Measurements from ENCODE around the gene DAAM1. TPM values are rescaled to one million over a fixed set of nuclear protein-coding genes. Genes with fewer than 3 reads are reported as not detected.

The DAAM1 gene
- polyA plus RNA-seq, 3 donors = 10.1 to 20.2 (median 18.4) TPM

DNA sequence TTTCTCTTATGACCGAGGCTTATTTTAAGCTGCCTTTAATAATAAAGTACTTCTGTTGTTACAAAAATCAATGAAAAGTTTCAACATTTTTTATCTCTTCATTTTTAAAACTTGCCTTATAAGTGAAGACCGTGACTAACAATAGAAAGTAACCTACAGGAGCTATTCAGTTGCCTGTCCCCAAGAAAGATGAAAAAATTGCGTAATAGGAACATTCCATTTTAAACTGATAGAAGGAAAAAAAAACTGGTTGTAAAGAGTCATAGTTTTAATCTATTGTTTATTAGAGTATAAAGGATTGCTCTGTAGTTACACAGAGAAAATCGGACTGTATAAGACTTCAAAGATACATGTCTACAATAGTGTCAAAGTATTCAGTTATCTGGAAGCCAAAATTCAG lies 83.3 kb downstream of the DAAM1 start:
- 59 to 73% (median 72%) methylated on average over 4 of the region's 4 CpGs for WGBS, 3 donors
- H3K27ac ChIP-seq (ENCODE audit: low read depth, low read length) = no peak overlapping the region

GRCh38 chr14:59272633-59273032 lies 84.2 kb downstream of the DAAM1 start:
- H3K27ac ChIP-seq (ENCODE audit: low read depth, low read length) = no peak overlapping the region

- 75 to 88% (median 79%) methylated on average over 4 of the region's 4 CpGs for WGBS, 3 donors
- H3K27ac ChIP-seq (ENCODE audit: low read depth, low read length) = no peak overlapping the region
These were observed 85.3 kb downstream of the DAAM1 start for GRCh38 chr14:59273737-59274136.

- no peak overlapping the region for H3K27ac ChIP-seq (ENCODE audit: low read depth, low read length)
- 44 to 72% (median 62%) methylated on average over 3 of the region's 3 CpGs for WGBS, 3 donors
These were observed 86.5 kb downstream of the DAAM1 start for GRCh38 chr14:59274991-59275391.

- H3K27ac ChIP-seq (ENCODE audit: low read depth, low read length) = no peak overlapping the region
These were observed 87.2 kb downstream of the DAAM1 start for GRCh38 chr14:59275668-59276067.

DNA sequence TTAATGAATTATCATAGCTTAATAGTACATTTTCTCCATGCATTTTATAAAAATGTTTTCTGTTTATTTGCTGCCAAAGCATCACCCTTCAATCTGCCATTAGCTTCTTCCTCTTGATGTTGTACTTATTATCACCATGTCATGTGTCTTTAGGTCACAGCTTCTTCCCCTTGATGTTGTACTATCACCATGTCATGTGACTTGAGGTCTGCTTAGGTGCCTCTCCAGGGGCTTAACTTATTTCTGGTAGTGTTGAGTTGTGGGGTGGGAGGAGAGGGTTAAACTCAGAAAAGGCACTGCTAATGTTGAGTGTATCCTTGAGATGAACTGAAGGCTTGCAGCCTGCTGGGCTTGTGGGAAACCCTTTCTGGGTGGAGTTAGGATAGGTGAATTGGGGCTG lies 87.8 kb downstream of the DAAM1 start:
- no peak overlapping the region for H3K27ac ChIP-seq (ENCODE audit: low read depth, low read length)

- WGBS, 3 donors = 88 to 96% (median 91%) methylated on average over 2 of the region's 2 CpGs
- H3K27ac ChIP-seq (ENCODE audit: low read depth, low read length) = no peak overlapping the region
These were observed 89.2 kb downstream of the DAAM1 start for GRCh38 chr14:59277659-59278058.

- H3K27ac ChIP-seq (ENCODE audit: low read depth, low read length) = no peak overlapping the region
- 72 to 82% (median 80%) methylated on average over 2 of the region's 2 CpGs for WGBS, 3 donors
These were observed 89.6 kb downstream of the DAAM1 start for GRCh38 chr14:59278111-59278510.

DNA sequence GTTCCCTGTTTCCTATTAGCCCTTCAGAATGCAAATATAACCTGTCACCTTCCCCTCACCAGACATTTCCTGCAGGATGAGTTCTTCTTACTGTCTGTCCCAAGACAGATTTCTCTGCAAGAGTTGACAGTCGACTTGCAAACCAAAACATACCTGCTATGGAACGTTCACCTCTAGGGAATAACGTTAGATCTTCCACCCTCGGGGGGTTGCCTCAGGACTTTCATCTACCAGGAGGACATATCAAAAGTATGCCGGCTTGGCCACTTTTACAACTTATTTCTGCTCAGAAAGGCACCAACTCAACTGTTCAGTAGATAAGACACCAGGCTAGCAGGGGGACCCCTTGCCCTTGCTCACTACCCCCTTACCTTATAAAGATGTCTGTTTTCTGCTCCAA lies 92.5 kb downstream of the DAAM1 start:
- 91 to 92% (median 92%) methylated on average over 5 of the region's 5 CpGs for WGBS, 3 donors
- no peak overlapping the region for H3K27ac ChIP-seq (ENCODE audit: low read depth, low read length)

DNA sequence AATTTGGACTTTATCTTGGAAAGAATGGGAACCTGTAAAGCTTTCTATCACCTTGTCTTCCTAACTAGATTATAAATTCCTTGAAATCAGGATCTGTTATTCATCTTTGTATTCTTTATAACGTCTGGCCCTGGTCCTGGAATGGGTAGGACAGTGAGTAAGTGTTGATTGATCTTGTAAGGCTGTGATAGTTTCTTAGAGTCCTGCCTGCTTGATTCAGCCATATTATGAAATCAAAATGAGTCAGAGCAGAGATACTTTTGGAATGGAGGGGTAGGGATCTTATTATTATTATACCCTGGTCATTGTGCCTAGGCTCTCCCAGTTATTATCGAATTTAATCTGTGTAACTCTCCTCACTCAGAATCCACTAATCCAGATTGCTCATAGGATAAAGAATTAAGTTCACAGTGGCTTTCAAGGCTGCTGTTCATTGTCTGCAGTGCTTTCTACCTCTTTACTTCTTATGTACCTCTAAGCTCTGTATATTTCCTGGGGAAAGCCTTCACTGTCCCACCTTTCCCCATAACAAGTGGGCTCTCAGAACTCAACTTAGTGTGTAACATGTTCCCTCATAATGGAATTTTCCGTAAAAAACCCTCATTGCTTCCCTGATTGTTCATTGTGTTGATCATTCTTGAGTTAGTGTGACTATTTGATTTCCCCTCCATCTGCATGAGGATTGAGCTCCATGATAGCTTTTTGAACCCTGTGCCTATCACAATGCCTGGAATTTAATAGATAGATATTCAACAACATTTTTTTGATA lies 93.3 kb downstream of the DAAM1 start:
- H3K27ac ChIP-seq (ENCODE audit: low read depth, low read length) = no peak overlapping the region
- 83 to 90% (median 88%) methylated on average over 3 of the region's 3 CpGs for WGBS, 3 donors

DNA sequence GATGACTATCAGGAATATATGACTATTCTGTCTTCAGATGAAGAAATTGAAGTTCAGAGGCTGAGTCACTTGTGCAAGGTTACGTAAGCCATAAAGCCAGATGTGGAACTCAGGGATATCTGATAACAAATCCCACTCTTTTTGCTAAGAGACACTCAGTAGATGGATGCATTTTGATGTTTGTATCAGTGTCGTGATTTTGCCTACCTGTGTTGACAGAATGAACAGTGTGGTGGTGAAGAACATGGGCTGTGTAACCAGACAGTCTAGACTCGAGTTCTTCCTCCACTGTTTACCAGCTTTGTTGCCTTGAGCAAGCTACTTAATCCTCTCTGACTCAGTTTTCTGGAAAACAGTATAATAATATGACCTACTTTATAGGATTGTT lies 93.9 kb downstream of the DAAM1 start:
- H3K27ac ChIP-seq (ENCODE audit: low read depth, low read length) = no peak overlapping the region
- WGBS, 3 donors = 84 to 91% (median 87%) methylated on average over 3 of the region's 3 CpGs

DNA sequence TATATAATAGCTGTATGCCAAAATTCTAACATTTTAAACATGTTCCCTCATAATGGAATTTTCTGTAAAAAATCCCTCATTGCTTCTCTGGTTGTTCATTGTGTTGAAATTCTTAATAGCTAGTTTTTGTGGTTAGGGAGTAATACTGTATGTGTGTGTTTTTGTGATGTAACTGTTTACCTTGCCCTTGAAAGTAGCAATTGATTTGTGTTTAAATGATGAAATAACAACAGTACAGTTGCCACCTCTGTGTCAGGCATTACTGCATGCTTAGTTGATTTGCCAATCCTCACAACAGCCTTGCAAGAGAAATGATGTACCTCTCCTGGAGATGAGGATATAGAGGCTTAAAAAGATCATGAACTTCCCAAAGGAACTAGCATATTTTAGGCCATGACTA lies 94.9 kb downstream of the DAAM1 start:
- H3K27ac ChIP-seq (ENCODE audit: low read depth, low read length) = no peak overlapping the region

- no peak overlapping the region for H3K27ac ChIP-seq (ENCODE audit: low read depth, low read length)
- 72 to 93% (median 79%) methylated on average over 1 of the region's 1 CpG for WGBS, 3 donors
These were observed 95.6 kb downstream of the DAAM1 start for GRCh38 chr14:59284059-59284458.

GRCh38 chr14:59292028-59292427 lies 103.6 kb downstream of the DAAM1 start:
- H3K27ac ChIP-seq (ENCODE audit: low read depth, low read length) = no peak overlapping the region
- WGBS, 3 donors = 86 to 88% (median 86%) methylated on average over 1 of the region's 1 CpG

- WGBS, 3 donors = 66 to 85% (median 78%) methylated on average over 4 of the region's 4 CpGs
These were observed 104.6 kb downstream of the DAAM1 start for GRCh38 chr14:59292921-59293534.

GRCh38 chr14:59293935-59294661 lies 105.6 kb downstream of the DAAM1 start:
- 61 to 79% (median 69%) methylated on average over 8 of the region's 8 CpGs for WGBS, 3 donors
- H3K27ac ChIP-seq (ENCODE audit: low read depth, low read length) = no peak overlapping the region

More at GRCh38 chr14:59292921-59293534, 104.6 kb downstream of the DAAM1 start:
- H3K27ac ChIP-seq (ENCODE audit: low read depth, low read length) = no peak overlapping the region

DNA sequence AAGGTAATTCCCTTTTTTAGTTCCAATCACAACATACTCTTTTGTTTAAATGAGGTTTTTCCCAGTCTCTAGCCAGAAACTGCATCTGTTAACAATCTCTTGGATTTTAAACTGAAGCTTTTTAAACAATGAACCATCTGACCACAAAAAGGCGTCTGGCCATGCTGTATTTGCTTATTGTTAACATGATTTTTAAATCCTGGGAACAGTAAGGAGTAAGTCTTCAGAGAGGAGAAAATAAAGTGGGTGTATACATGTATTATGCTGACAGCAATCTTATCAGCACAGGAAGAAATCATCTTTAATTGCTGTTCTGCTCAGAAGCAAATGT lies 106.2 kb downstream of the DAAM1 start:
- no peak overlapping the region for H3K27ac ChIP-seq (ENCODE audit: low read depth, low read length)
- whole genome bisulfite sequencing, 3 donors = 36 to 63% (median 58%) methylated on average over 1 of the region's 1 CpG

DNA sequence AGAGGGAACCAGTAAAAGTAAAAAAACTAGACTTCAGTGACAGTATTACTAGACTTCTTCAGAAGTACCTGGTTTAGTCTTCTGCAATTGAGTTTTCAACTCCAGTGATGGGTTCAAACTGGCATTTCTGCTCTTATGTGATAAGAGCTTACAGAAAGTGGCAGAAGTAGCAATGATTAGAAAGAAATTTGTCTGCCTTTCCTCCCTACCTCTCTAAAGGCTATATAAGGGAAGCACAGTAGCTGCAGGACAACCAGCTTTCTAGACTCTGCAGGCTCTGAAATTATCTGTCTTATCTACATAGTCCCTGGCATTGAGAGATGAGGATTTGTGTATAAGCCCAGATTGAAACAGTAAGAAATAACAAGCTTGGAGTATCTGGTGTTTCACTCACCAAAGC lies 107.5 kb downstream of the DAAM1 start:
- H3K27ac ChIP-seq (ENCODE audit: low read depth, low read length) = no peak overlapping the region

DNA sequence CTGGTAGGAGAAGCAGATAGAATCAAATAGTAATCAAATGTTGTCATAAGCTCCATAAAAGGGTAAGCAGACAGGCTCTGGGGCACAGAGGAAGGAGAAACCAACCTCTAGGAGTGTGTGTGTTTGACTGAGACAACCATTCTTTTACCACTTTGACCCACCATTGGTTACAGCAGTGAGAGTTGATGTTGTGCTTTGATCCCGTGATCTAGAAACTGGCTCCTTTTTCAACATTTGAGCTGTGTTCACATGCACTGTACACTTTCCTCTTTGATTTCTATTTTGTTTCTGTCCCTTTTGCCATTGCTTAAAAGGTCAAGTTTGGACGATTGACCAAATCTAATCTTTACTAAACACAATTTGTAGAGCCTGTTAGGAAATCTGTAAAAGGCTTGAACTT lies 108.0 kb downstream of the DAAM1 start:
- 68 to 89% (median 84%) methylated on average over 2 of the region's 2 CpGs for WGBS, 3 donors
- no peak overlapping the region for H3K27ac ChIP-seq (ENCODE audit: low read depth, low read length)

Data from adipose tissue (tissue), 3 donors.